Measurements from ENCODE around the gene SCN9A. TPM values are rescaled to one million over a fixed set of nuclear protein-coding genes. Genes with fewer than 3 reads are reported as not detected.

Gene SCN9A
- total RNA-seq, 2 donors from 2014 or later = 6.4 to 12.0 TPM

DNA sequence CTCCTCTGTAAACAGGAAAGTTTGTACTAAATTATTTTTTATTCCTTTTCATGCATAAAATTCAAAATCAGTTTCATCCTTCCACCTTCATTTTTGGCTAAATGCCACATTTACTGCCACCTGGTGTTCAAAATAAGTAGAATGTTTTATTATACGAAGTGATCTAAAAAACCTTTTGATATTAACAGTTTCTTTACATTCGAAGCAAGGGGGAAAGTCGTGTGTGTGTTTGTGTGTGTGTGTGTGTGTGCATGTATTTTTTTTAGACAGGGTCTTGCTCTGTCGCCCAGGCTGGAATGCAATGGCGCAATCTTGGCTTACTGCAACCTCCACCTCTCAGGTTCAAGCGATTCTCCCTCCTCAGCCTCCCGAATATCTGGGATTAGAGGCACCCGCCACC, 9.0 kb upstream of the SCN9A start:
- intact Hi-C loops (cut with DNase I) = no loop called here

DNA sequence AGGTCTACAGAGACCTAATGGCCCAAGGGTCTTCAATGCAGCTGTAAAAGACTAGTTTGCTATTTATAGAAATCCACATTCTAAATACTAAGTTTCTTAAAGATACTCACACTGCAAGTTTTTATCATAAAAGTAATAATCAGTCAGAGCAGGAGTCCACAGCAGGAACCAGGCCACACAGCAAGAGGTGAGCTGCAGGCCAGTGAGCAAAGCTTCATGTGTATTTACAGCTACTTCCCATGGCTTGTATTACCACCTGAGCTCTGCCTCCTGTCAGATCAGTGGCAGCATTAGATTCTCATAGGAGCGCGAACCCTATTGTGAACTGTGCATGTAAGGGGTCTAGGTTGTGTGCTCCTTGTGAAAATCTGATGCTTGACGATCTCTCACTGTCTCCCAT, 6.7 kb upstream of the SCN9A start:
- intact Hi-C loops (cut with DNase I) = no loop called here
- H3K27ac ChIP-seq = no peak overlapping the region

More for the DNA sequence above, 9.0 kb upstream of the SCN9A start:
- H3K9me3 ChIP-seq = no peaks in the 10 kb centered on the region
- no peaks in the 10 kb centered on the region for H3K36me3 ChIP-seq
- H3K9ac ChIP-seq (ENCODE audit: low read depth in 2 of 2, low read length in 2 of 2) = no peak overlapping the region
- no peaks in the 10 kb centered on the region for H3K4me1 ChIP-seq
- H3K4me3 ChIP-seq = no peak overlapping the region
- no peaks in the 10 kb centered on the region for H3K27me3 ChIP-seq
- TF ChIP-seq, protein P1, sequence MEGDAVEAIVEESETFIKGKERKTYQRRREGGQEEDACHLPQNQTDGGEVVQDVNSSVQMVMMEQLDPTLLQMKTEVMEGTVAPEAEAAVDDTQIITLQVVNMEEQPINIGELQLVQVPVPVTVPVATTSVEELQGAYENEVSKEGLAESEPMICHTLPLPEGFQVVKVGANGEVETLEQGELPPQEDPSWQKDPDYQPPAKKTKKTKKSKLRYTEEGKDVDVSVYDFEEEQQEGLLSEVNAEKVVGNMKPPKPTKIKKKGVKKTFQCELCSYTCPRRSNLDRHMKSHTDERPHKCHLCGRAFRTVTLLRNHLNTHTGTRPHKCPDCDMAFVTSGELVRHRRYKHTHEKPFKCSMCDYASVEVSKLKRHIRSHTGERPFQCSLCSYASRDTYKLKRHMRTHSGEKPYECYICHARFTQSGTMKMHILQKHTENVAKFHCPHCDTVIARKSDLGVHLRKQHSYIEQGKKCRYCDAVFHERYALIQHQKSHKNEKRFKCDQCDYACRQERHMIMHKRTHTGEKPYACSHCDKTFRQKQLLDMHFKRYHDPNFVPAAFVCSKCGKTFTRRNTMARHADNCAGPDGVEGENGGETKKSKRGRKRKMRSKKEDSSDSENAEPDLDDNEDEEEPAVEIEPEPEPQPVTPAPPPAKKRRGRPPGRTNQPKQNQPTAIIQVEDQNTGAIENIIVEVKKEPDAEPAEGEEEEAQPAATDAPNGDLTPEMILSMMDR (IDR thresholded peaks at IDR 0.05) = peak; percentile 32
- DNase-seq = no peak
- H3K27ac ChIP-seq = no peak overlapping the region

DNA sequence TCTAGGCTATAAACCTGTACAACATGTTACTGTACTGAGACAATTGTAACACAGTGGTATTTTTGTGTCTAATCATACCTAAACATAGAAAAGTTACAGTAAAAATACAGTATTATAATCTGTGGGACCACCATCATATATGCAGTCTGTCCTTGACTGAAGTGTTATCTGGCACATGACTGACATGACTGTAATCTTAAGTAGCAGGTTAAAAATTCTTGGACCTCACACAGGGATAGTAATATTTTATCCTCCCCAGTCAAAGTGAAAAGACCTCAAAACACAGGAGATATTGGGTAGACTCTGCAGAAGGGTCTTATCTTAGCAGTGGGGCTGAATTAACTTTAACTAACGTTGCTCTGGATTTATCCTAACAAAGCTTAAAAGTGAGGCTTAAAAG, 4.9 kb upstream of the SCN9A start:
- Histone ChIP-seq H3K27ac (no peak overlapping the region), H3K9me3 (no peaks in the 10 kb centered on the region), H3K27me3 (no peaks in the 10 kb centered on the region), H3K4me3 (no peak overlapping the region), H3K36me3 (no peaks in the 10 kb centered on the region), H3K4me1 (no peaks in the 10 kb centered on the region), H3K9ac (ENCODE audit: low read depth in 2 of 2, low read length in 2 of 2) (no peak overlapping the region)
- intact Hi-C loops (cut with DNase I) = no loop called here
- DNase-seq = no peak
- TF ChIP-seq, protein P1 (IDR thresholded peaks at IDR 0.05) = no peak

More for the DNA sequence above, 6.7 kb upstream of the SCN9A start:
- Histone ChIP-seq H3K9me3 (no peaks in the 10 kb centered on the region), H3K36me3 (no peaks in the 10 kb centered on the region), H3K27me3 (no peaks in the 10 kb centered on the region), H3K4me1 (no peaks in the 10 kb centered on the region), H3K4me3 (no peak overlapping the region), H3K9ac (ENCODE audit: low read depth in 2 of 2, low read length in 2 of 2) (no peak overlapping the region)
- TF ChIP-seq, protein P1 (IDR thresholded peaks at IDR 0.05) = no peak
- DNase-seq = no peak

DNA sequence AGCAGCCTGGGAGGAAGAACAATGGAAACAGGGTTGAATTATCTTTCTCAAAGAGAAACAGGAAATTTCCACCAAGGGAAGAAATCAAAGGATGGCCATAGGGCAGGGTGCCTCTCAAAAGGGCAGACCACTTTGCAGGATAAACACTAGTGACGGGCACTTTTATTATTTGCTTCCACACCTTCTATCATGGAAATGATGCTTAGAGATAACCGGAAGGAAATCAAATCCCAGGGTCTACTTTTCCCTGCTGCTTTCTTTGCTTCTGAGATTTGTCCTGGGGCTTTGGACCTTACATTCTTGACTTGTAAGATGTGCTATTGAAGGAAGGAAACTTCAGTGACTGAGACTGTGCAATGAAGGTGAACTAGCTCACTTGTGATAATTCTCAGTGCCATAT, 1.1 kb upstream of the SCN9A start:
- Histone ChIP-seq H3K36me3 (no peaks in the 10 kb centered on the region), H3K4me3 (no peak overlapping the region), H3K9ac (ENCODE audit: low read depth in 2 of 2, low read length in 2 of 2) (no peak overlapping the region), H3K27me3 (no peaks in the 10 kb centered on the region), H3K9me3 (no peaks in the 10 kb centered on the region), H3K27ac (no peak overlapping the region), H3K4me1 (no peaks in the 10 kb centered on the region)
- DNase-seq = no peak
- intact Hi-C loops (cut with DNase I) = no loop called here
- TF ChIP-seq, protein P1 (IDR thresholded peaks at IDR 0.05) = no peak

DNA sequence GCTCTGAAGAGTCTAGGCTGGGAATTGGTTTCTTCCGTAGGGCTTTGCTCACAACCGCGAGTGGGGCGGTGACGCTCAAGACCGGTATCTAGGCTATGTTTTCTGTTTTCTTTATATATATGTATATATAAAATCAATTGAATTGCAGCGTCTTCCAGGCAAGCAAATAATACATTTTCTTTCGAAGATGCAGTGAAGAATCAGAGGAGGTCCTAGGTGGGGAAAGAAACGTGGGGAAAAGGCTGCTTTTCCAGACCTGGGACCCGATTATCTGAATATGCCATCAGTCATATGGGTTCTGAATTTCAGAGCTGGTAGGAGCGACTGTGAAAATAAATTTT, 714 bp upstream of the SCN9A start:
- intact Hi-C loops (cut with DNase I) = no loop called here
- H3K9me3 ChIP-seq = no peaks in the 10 kb centered on the region
- no peaks in the 10 kb centered on the region for H3K27me3 ChIP-seq
- TF ChIP-seq, protein P1 (IDR thresholded peaks at IDR 0.05) = no peak
- no peak overlapping the region for H3K27ac ChIP-seq
- DNase-seq = no peak
- H3K9ac ChIP-seq (ENCODE audit: low read depth in 2 of 2, low read length in 2 of 2) = no peak overlapping the region
- no peaks in the 10 kb centered on the region for H3K4me1 ChIP-seq
- no peaks in the 10 kb centered on the region for H3K36me3 ChIP-seq
- peak overlapping the region; percentile 50 for H3K4me3 ChIP-seq

All from colonic mucosa (tissue), 4 donors.